Dermis lymphatic vessel endothelial cell (primary cell): ENCODE data around the gene C11orf86. TPM values are rescaled to one million over a fixed set of nuclear protein-coding genes. Genes with fewer than 3 reads are reported as not detected.

Source experiments
- total RNA-seq: library from RNA; depleted of rRNA; stranded (reverse); fragments of >200 nt; gene quantifications from 2 replicates; pipeline ENCODE4 v1.2.1, GENCODE V29; 2014

The C11orf86 gene, protein sequence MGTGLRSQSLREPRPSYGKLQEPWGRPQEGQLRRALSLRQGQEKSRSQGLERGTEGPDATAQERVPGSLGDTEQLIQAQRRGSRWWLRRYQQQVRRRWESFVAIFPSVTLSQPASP
- not detected in 2 replicates for total RNA-seq

DNA sequence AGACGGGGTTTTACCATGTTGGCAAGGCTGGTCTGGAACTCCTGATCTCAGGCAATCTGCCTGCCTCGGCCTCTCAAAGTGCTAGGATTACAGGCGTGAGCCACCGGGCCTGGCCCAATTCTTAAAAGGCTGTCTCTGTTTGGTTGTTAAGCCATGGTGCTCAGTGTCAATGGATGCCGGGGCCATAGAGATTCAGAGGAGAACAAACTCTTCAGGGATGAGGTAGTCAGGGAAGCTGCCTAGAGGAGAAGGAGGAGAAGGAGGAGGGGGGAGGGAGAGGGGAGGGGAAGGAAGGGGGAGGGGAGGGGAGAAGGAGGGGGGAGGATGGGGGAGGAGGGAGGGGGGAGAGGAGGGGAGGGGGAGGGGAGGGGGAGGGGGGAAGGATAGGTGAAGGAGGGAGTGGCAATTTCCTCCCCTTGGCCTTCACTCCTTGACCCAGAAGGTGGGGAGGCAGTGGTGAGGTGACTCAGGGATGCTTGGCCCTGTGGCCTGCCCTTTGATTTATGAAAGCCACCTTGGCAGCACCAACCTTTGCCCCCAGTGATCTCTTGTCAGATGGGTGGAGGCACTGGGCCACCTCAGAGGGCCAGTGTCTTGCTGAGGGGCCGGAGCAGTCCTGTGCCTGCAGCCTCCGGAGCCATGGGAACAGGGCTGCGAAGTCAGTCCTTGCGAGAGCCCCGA is at the start of gene C11orf86:
TSS of gene C11orf86 (plus strand) at position 581 of the 681 bp plus-strand sequence. CDS start at position 640, 59 bp downstream.

DNA sequence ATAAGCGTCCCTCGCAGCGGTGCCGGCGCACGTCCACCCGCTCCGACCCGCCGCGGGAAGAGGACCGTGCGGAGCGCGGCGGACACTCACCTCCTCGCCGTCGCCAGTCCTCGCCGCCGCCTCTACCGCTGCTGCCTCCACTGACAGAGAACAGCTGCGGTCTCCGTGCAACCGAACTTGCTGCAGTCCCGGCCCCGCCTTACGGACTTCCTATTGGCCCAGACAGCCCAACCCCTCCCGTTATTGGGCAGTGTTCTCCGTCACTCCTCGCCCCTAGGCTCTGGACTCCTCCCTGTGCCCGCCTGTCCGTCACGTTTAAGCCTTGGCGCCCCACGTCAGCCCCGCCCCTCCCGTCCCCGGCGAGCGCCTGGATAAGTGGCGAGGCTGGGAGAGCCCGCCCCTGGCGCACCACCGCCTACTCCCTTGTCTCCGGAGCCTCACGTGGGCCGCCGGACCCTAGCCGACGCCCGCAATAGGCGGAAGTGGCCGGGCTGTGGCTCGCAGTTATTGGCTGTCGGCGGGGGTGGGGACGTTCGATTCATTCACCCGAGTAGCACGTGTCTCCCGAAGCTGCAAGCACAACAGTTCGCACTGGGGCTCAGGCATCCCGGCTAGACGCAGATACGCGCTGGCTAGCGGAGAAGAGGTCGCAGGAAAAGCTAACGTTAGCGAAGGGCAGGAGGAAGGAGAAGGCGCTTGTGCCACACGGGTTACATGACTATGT is 16.7 kb upstream of the C11orf86 start, which contains the start of gene PC:
TSS of gene PC (minus strand) at position 152 of the 724 bp plus-strand sequence. CDS start 86,224 bp downstream, outside the sequence.

DNA sequence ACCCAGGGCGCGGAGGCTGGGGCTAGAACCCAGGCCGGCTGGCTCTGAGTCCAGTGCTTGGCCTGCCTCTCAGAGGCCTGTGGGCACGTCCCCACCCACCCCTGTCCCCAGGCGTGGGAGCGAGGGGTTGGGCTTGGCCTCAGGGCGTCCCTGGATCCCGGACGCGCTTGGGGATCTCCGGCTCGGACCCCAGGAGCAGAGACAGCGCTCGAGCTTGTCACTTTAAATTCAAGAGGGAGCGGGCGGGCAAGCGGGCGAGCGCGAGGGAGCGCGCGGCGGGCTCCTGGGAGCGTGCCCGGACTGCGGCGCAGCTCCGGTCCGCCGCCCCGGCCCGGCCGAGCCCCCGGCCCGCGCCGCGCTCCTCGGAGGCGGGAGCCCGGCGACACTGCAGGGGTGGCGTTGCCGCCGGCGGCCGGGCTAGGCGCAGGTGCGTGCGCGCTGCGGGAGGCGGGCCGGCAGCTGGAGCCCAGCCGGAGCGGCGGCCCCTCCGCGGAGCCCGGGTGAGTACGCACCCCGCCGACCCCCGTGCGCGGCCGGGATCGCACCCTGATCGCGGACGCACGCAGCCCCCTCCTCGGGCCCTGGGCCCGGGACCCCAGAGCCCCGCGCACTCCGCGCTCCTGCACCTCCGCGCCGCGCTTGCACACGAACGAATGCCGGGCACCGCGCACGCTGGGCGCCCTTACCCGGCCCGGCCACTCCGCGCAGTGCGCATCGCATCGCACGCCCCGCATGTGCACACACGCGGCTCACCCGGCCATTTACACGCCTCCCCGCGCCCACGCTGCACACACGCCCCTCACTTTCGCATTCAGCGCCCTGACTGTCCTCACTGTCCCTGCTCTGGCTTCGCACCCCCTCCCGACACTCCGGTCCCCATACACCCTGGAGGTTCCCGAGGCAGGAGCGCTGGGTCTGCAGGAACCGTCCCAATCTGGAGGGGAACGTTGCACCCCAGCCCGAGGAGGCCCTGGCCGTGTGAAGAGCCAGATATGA is 48.2 kb downstream of the C11orf86 start, which contains the start of gene SYT12:
TSS of gene SYT12 (plus strand) at position 174 of the 996 bp plus-strand sequence. CDS start 7,011 bp downstream, outside the sequence.

Other genes with a start within 250 kb of the C11orf86 start
- 12.6 TPM in 2 replicates for gene SPTBN2, start 246.1 kb upstream of the C11orf86 start, total RNA-seq
- 14.8 and 15.6 TPM in 2 replicates for gene RCE1, start 131.9 kb upstream of the C11orf86 start, total RNA-seq
- 14.2 and 17.1 TPM in 2 replicates for gene LRFN4, start 118.2 kb upstream of the C11orf86 start, total RNA-seq
- gene PC, start 16.9 kb upstream of the C11orf86 start, total RNA-seq, result 5.9 and 15.2 TPM in 2 replicates
- under 0.01 TPM in 2 replicates for gene SYT12, start 47.8 kb downstream of the C11orf86 start, total RNA-seq
- 15.3 and 17.4 TPM in 2 replicates for gene RHOD, start 81.5 kb downstream of the C11orf86 start, total RNA-seq
- gene KDM2A, start 144.0 kb downstream of the C11orf86 start, total RNA-seq, result 34.0 and 40.5 TPM in 2 replicates